HG03175 (cell line): ENCODE data around the gene TNFAIP6.

Experiments
- ATAC-seq: cut with Tn5 transposase; IDR thresholded peaks from one replicate; pipeline ENCODE4 v1.9.1; 2021; ENCODE audit warnings: mild to moderate bottlenecking, moderate library complexity; ENCODE audit not compliant: unreplicated experiment

TNFAIP6 gene

DNA sequence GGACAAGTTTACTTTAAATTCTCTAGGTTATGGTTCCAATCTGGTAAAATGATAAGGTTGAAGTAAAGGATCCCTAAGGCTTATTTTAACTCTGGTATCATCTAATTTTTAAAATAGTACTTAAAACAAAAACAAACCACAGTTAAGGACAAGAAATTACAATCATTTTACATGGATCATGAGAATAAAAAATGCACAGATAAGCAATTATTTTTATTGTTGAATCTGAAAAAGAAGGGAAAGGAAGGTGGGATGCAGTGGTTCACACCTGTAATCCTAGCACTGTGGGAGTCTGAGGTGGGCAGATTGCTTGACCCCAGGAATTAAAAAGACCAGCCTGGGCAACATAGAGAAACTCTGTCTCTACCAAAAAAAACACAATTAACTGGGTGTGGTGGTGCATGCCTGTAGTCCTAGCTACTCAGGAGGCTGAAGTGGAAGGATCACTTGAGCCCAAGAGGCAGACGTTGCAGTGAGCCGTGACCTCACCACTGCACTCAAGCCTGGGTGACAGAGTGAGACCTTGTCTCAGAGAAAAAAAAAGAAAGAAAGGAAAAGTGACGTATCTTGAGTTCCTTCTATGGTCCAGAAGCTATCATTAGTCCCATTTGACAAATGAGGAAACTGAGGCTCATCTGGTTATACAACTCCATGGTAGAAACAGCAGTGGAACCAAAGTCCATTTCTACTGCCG lies 2.5 kb downstream of the TNFAIP6 start:
- ATAC-seq = no peak

DNA sequence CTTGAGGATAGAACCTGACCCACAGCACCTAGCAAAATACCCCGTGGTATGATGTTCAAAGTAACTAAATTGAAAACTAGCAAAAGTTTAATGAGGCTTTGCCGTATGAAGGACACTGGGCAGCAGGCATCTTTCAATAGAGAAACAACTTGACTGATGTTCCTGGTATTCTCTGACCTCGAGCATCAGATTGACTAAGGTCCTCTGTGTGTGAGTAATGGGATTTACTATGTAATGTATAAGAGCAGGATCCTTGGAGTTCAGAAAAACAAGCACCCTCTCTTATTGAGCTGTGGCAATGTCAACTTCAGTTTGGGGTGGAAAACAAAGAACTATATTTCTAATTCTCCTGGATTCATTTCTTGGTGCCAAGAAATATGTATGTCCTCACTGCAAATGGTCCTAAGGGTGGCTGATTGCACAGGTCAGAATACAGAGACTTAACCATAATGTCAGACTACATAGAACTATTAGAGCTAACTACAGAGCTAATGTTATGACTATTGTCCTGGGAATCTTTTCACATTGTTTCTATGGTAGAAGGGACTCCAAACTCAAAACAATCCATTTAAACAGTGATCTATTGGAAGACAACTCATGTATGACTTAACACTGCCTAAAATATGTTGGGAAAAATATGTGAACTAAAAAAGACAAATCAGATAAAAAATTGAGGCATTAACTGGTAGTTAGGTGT lies 4.4 kb downstream of the TNFAIP6 start:
- no peak for ATAC-seq

DNA sequence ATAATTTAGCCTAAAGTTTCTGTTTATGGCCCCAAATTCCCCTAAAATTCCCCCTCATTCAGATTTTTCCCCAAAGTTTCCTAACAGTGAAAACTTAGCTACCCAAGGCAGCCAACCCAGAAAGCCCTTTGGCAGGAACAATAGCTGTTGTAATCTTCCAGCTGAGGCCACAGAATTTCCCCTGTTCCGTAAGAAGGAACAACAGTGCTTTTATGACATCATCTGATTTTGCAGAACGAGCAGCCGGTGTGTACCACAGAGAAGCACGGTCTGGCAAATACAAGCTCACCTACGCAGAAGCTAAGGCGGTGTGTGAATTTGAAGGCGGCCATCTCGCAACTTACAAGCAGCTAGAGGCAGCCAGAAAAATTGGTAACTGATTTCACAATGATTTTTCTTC lies 6.3 kb downstream of the TNFAIP6 start:
- ATAC-seq = peak; percentile 48

DNA sequence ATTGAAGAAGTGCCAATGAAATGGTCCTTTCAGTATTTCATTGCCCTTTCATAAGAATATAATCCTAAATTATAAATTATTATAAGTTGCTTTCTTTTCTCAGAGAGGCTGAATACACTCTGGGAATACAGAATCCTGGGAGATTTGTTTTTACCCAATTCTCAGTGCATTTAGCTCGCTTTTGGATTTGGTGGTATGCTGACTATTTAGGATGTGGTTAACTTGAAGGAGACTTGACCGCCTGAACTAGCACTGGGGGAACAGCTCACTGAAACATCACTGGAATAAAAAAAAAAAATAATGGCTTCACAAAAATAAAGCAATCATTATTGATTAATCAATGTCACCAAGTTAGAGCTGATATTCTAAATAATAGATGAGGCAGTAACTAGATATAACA lies 10.2 kb downstream of the TNFAIP6 start:
- no peak for ATAC-seq

DNA sequence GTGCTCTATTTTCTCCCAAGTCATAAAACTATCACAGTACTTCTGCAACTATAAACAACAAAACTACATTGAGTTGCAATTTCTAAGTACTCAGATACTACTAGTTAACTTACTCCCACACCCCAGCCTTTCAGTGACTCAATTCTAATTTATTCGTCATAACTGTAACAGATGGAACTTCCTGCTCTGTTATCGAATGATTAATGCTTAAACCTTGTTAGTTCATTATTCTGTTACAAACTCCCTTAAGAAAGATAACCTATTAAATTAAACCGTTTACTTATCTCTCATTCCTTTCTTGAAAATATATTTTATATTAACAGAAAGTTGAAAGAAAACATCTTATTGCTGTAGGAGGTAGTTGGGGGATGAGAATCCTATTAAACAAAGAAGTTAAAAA lies 17.0 kb downstream of the TNFAIP6 start:
- ATAC-seq = peak; percentile 96

DNA sequence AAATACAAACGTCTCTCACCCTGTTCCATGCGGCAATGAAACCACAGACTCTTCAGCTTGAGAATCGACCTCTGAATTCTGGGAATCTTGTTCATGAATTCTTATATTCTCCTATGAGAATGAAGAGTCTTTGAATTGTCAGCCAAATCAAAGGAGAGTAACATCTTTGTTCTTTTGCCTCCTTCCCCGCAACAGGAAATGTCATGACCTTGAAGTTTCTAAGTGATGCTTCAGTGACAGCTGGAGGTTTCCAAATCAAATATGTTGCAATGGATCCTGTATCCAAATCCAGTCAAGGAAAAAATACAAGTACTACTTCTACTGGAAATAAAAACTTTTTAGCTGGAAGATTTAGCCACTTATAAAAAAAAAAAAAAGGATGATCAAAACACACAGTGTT lies 21.8 kb downstream of the TNFAIP6 start:
- ATAC-seq = no peak

DNA sequence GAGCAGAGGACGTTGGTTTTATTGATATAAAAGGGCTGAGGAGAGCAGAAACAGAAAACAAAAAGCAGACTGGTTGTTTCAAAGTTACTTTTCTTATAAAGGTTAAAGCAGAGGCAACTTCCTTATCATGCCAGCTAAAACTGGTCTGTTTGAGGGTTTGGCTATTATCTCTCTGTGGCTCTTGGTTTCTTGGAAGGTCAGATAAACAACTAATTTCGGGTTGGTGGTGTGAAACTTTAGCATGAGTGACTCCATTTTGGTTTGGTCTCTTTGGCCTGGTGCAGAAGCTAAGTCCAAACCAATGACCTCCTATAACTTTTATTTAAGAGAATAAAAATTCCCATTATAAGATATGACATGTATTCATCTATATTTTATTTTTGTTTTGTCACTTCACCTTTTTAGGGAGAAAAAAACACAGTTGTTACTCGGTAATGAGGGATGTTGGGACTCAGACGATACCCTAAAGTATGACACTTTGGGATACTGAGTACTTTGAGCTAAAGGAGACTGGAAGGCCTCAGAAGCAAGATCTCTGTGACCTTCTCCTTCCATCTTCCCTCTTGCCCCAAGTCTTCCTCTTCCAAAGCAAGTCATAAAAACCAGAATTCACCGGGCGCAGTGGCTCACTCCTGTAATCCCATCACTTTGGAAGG lies 23.3 kb downstream of the TNFAIP6 start:
- ATAC-seq = no peak

DNA sequence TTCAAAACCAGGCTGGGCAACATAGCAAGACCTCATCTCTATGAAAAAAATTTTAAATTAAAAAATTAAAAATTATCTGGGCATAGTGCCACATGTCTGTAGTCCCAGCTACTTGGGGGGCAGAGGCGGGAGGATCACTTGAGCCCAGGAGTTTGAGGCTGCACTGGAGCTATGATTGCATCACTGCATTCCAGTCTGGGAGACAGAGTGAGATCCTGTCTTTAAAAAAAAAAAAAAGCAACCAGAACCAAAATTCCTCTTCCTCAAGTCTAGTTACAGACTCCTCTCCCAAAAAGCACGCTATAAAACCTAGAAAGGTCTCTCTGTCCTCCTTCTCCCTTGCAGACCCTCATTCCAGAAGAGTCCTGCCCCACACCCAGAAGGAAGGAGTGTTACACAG lies 23.9 kb downstream of the TNFAIP6 start:
- ATAC-seq = no peak

DNA sequence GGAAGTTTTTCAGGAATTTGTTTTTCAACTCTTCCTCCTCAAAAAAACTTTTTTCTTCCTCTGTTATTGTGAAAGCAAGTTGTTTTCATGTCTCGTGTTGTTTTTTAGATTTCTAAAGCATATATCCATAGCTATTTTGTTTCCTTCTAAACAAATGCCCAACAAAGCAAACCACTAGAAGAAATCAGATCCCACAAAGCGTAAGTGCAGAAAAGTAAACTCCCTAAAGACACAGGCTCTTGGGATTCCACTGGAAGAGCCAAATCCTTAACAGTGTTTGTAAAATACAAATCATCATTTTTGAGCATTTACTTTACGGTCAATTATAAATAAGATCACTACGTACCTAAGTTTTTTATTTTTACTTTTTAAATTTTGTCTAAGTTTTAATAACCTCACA lies 30.6 kb downstream of the TNFAIP6 start:
- ATAC-seq = no peak

DNA sequence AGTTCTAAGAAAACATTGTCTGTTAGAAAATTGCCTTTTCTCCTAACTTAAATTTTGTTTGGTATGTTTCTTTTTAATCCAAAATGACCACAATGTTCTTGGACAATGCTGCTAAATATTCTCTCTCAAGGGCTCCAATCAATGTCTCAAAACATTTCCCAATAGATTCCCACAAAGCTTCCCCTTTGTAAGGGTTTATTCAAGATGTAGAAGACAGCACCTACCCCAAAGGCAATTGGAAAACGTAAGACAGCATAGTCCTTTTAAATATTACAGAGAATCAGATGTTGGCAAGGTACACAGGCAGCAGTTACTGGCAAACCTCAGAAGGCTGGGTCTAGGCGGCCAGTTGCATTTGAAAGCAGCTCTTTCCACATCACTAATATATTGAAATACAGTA lies 34.0 kb downstream of the TNFAIP6 start:
- ATAC-seq = no peak

DNA sequence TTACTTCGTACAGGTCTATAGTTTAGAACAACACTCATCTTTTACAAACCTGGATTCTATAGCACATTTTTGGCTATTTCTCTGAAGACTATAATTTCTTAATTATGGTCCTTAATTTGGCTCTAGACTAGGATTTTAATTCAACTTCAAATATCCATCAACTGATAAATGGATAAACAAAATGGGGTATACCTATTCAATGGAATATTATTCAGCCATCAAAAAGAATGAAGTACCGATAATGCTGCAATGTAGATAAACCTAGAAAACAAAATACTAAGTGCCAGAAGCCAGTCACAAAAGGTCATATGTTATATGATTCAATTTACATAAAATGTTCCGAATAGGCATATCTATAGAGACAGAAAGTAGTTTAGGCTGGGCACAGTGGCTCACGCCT lies 37.1 kb downstream of the TNFAIP6 start:
- no peak for ATAC-seq

DNA sequence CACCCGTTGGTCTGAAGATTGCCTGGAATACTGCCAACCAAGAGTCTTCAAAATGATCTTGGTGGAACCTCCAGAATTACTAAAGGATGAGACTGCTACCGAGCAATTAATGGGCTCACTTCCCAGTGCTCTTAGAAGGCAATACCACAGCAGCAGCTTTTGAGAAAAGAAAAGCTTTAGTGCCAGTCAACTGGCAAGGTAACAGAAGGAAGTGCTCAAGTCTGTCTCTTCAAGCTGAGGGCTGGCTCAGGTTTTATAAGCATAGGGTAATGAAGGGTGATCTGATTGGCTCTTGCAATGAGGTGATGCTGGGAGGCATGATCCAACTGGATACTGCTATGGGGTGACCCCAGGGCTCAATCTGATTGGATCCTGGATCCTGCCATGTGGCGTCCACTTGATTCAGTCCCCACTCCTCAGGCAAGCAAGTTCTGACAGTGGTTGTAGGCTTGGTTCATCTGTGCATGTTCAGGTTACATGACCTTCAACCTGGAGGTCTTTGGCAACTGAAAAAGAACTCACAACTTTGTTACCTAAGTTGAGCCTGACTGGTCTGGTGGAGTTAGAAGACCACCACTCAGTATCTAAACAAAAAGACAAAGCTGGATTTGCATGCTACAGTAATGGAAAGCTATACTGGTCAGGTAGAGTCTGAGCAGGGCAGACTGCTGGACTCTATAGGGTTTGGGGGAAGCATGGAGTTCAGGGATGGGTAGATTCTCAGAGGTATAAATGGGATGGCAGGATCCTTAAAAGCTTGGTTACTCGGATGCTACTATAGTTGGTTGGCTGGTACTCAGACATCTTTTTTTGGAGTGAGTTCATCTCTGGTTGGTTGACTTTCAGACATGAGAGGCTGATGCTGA lies 38.4 kb downstream of the TNFAIP6 start:
- ATAC-seq = no peak

DNA sequence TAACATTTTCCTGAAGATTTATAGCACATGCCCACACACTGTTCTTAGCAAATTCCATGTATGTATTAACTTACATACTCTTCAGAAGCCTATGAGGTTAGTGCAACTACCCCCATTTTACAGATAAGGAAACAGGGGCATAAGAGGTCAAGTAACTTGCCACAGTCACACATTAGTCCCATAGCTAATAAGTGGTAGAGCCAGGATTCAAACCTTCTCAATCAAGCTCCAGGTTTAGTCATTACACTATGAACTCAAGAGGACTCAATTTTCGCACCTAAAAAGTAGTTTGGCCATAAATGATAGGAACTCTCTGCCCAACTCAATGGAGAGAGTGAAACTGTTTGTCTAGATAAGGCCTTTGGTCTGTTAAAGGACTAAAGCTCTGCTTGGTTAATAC lies 42.6 kb downstream of the TNFAIP6 start:
- no peak for ATAC-seq

DNA sequence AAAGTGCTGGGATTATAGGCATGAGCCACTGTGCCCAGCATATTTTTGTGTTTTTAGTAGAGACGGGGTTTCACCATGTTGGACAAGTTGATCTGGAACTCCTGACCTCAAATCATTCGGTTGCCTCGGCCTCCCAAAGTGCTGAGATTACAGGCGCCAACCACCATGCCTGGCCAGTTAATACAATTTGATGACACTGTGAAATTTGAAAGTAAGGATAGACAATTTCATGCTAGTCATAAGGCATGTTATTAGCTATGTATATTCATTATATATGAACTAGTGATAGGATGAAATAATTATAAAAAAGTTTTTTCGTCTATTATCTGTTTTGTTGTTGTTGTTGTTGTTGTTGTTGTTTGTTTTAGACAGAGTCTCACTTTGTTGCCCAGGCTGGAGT lies 43.8 kb downstream of the TNFAIP6 start:
- no peak for ATAC-seq

DNA sequence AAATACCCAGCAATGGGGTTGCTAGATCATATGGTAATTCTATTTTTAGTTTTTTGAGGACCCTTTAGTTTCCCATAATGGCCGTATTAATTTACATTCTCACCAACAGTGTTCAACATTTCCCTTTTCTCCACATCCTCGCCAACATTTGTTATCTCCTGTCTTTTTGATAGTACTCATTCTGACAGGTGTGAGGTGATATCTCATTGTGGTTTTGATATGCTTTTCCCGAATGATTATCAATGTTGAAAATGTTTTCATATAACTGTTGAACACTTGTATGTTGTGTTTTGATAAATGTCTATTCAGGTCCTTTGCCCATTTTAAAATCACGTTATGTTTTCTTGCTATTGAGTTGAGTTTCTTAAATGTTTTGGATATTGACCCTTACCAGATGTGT lies 46.5 kb downstream of the TNFAIP6 start:
- no peak for ATAC-seq

DNA sequence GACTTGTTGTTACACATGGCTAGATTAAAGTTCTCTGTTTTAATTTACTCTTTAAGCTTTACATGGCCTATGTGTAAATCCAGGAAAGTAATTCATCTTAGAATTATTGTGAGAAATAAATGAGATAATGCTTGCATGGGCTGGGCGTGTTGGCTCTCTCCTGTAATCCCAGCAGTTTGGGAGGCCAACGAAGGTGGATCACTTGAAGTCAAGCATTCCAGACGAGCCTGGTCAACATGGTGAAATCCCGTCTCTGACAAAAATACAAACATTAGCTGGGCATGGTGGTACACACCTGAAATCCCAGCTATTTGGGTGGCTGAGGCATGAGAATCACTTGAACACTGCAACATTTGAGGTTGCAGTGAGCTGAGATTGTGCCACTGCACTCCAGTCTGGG lies 48.0 kb downstream of the TNFAIP6 start:
- no peak for ATAC-seq

DNA sequence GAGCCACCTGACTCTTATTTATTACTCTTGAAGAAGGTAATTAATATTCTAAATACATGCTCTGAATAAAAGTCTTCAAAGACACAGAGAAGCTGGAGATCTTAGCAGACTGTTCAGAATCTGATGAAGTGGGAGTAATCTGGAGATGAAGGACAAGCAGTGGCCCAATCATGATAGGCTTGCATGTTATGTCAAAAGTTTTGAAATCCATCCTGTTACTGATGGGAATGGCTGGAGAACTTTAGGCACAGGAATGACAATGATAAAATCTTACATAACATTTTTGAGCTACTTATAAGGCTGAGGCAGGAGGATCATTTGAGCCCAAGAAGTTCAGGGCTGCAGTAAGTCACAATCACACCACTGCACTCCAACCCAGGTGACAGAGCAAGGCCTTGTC lies 49.9 kb downstream of the TNFAIP6 start:
- ATAC-seq = no peak

DNA sequence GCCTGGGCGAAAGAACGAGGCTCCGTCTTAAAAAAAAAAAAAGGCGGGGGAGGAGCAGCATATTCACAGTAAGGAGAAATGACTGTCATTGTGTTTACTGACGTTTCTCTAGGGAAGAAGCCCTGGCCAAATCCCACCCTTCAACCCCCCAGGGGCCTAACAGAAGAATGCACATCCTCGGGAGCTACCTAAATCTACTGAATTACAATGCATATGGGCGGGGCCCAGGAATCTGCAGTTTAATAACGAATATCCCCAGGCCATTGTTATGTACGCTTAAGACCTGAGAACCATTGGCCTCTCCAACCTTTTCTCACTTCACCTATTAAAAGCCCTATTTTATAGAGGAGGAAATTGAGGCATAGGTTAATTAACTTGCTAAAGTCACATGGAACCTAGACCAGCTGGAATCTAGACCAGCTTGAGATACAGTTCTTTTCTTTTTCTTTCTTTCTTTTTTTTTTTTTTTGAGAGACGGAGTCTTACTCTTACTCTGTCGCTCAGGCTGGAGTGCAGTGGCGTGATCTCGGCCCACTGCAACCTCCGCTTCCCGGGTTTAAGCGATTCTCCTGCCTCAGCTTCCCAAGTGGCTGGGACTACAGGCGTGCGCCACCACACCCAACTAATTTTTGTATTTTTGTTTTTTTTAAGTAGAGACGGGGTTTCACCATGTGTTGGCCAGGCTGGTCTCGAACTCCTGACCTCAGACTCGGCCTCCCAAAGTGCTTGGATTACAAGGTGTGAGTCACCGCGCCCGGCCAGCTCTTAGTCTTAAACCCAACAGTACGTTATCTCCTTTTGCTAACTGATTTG lies 51.6 kb downstream of the TNFAIP6 start:
- ATAC-seq = no peak

DNA sequence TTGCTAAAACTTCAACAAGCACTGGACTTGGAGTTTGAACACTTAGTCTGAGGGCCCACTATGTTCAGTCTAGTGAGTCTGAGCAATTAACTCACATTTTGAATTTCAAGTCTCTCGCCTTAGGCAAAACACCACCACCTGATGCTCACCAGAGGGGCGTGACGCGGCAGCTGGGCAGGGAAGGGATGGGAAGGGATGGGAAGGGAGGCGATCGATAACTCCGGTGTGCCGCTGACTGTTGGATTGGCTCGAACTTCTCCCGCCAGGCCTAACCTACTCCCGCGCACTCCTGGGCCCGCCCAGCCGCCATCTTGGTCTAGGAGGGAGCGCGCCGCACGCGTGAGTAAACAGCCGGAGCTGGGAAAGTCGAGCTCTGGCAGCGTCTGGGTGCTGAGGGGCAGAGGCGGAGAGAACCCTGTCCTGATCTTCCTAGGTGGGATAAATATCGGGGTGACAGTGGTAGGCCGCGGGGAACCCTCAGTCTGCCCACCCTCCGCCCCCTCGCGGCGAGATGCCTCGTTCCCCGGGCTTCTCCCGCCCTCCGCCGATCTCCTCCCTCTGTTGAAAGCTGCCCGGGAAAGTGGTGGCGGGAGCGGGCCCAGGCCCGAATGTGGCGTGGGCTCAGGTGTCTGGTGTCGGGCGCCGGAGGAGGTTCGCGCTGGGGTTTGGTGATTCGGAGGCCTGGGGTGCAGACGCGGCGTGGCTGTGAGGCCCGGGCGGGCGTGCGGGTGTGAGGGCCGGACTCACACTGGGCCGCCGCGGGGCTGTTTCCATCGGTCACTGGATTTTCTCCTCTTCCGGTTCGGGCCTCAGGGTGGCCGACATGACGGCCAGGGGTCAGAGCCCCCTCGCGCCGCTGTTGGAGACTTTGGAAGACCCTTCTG lies 52.5 kb downstream of the TNFAIP6 start, which contains the start of gene RIF1:
Gene RIF1, plus strand, starts transcription at position 302 of the 884 bp plus-strand sequence. Its CDS starts 522 bp downstream, at position 824.
- peak; percentile 94 for ATAC-seq
